T-cell (primary cell): ENCODE measurements around the gene RYR2. TPM values are rescaled to one million over a fixed set of nuclear protein-coding genes. Genes with fewer than 3 reads are reported as not detected.
"Not testable (repeated sequence)": the region's sequence is repeated elsewhere in the genome, so short reads cannot be mapped to it uniquely, and the experiment has no call there.

Experiments
- ATAC-seq, 4 experiments: fragments of 200-7000 bp in 3 of 4; fragments of 150-1000 bp in 1 of 4; cut with Tn5 transposase; replicated peaks in 1 of 4; 1 replicate in 3 of 4; 2 replicates in 1 of 4; pipeline ENCODE4 v1.10.0; 2021; ENCODE audit warnings: moderate library complexity in 3 of 4, mild to moderate bottlenecking in 2 of 4, moderate number of reproducible peaks in 1 of 4
- CTCF ChIA-PET, 2 donors: fragments of 300-600 bp; sonication (Branson Sonifier 250); formaldehyde crosslinking; loops; one replicate each; lab custom pipeline; 2022; ENCODE audit warnings: antibody characterized with exemption in 2 of 2; lab: Charles Lee
- POLR2A ChIA-PET, 2 donors: fragments of 300-600 bp; sonication (Branson Sonifier 250); formaldehyde crosslinking; loops; one replicate each; lab custom pipeline; 2022; ENCODE audit warnings: antibody characterized with exemption in 2 of 2; lab: Charles Lee
- DNase-seq, 35 experiments: peaks; one replicate each; pipeline versions ENCODE4 v3.0.0 to v3.0.0-alpha.2; 2013 to 2023
- H3K27ac ChIP-seq: one replicate; pipeline ENCODE4 v1.5.1; 2013; ENCODE audit warnings: low read length
- H3K27me3 ChIP-seq, 2 experiments: replicated peaks in 1 of 2; 1 replicate in 1 of 2; 2 replicates in 1 of 2; pipeline versions ENCODE4 v1.6.1 to v1.7.0; 2013; ENCODE audit warnings: low read length in 1 of 2, mixed read lengths in 1 of 2; ENCODE audit not compliant: control insufficient read depth in 2 of 2, insufficient read depth in 2 of 2; ENCODE audit errors: extremely low read depth in 1 of 2
- H3K36me3 ChIP-seq, 2 donors: 1 replicate in 1 of 2; 2 replicates in 1 of 2; pipeline versions ENCODE4 v1.6.1 to v1.7.0; 2013; ENCODE audit warnings: low read length in 1 of 2; ENCODE audit not compliant: control insufficient read depth in 2 of 2, insufficient read depth in 1 of 2; ENCODE audit errors: extremely low read depth in 1 of 2
- H3K4me1 ChIP-seq, 2 experiments: 1 replicate in 1 of 2; 2 replicates in 1 of 2; pipeline versions ENCODE4 v1.6.1 to v1.7.0; 2013; ENCODE audit warnings: low read length in 2 of 2, mixed read lengths in 1 of 2; ENCODE audit not compliant: insufficient read depth in 2 of 2, control insufficient read depth in 1 of 2; ENCODE audit errors: extremely low read depth in 1 of 2
- H3K4me3 ChIP-seq, 2 donors: 1 replicate in 1 of 2; 2 replicates in 1 of 2; pipeline versions ENCODE4 v1.5.1 to v1.7.0; 2013; ENCODE audit warnings: mild to moderate bottlenecking in 2 of 2, low read length in 1 of 2, moderate library complexity in 1 of 2; ENCODE audit not compliant: control insufficient read depth in 1 of 2; ENCODE audit errors: extremely low read depth in 1 of 2
- H3K9me3 ChIP-seq: 2 replicates; pipeline ENCODE4 v1.7.0; 2013
- H3K27ac Mint-ChIP-seq, 2 donors: one replicate each; pipeline ENCODE4 v1.8.0; 2020 to 2021; ENCODE audit warnings: mild to moderate bottlenecking in 2 of 2, mixed read lengths in 2 of 2
- H3K27me3 Mint-ChIP-seq, 2 donors: one replicate each; pipeline ENCODE4 v1.8.0; 2021 to 2022; ENCODE audit warnings: mixed read lengths in 2 of 2
- H3K36me3 Mint-ChIP-seq: one replicate; pipeline ENCODE4 v1.8.0; 2021; ENCODE audit warnings: mixed read lengths
- H3K4me1 Mint-ChIP-seq, 3 donors: one replicate each; pipeline ENCODE4 v1.8.0; 2020 to 2022; ENCODE audit warnings: mixed read lengths in 3 of 3, mild to moderate bottlenecking in 1 of 3
- H3K4me3 Mint-ChIP-seq, 3 donors: one replicate each; pipeline ENCODE4 v1.8.0; 2020 to 2022; ENCODE audit warnings: mild to moderate bottlenecking in 3 of 3, mixed read lengths in 3 of 3, moderate library complexity in 3 of 3
- H3K9me3 Mint-ChIP-seq, 3 donors: one replicate each; pipeline ENCODE4 v1.8.0; 2020 to 2022; ENCODE audit warnings: mixed read lengths in 3 of 3
- WGBS: methylation state at CpG from one replicate; pipeline ENCODE4 v1.1.5; 2013; ENCODE audit warnings: missing lambda C conversion rate; ENCODE audit not compliant: insufficient coverage; 5-methylcytosine and 5-hydroxymethylcytosine counted together
- total RNA-seq, 35 experiments: library from RNA in 6 of 35; stranded (reverse) in 6 of 35; fragments of 120-200 nt in 1 of 35; gene quantifications; one replicate each; pipeline versions ENCODE4 v1.2.1 to v1.2.4 and lab custom pipeline; 2013 to 2026

The RYR2 gene
- total RNA-seq, 5 donors from 2014 or later (not counting 1 experiment from before 2014, with no cell fraction given): 0.07 to 0.33 (median 0.18) TPM; not detected in 1

DNA sequence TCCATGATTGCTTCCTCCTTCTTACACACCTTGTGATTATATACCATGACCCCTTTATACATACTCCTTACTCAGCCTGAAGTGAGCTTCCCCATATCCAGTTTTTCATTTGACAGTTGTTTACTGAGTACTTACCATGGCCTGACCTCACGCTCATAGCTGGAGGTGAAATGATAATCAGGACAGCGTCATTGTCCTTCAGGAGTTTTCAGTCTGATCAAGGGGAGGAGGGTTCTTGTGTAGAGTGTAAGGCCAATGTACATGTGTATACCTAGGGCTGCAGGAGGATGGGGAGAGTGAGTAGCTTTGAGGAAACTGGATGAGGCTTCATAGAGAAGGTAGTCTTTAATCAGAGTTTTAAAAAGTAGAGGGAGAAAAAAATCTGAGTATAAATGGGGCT lies 325.8 kb downstream of the RYR2 start:
- no peak overlapping the region for H3K27ac ChIP-seq
- H3K9me3 ChIP-seq: no peaks in the 10 kb centered on the region
- Mint-ChIP-seq H3K4me3 (no peak overlapping the region), H3K9me3 (no peaks in the 10 kb centered on the region), H3K4me1 (no peaks in the 10 kb centered on the region), H3K36me3 (no peaks in the 10 kb centered on the region), H3K27me3 (no peaks in the 10 kb centered on the region), H3K27ac (no peak overlapping the region)
- H3K4me1 ChIP-seq: no peaks in the 10 kb centered on the region
- DNase-seq (no peak), ATAC-seq (no peak)
- peaks cover 2 to 3% of the 10 kb centered on the region in 2 experiments for H3K27me3 ChIP-seq
- ChIA-PET CTCF (no interaction called here), POLR2A (no interaction called here)
- H3K4me3 ChIP-seq: no peak overlapping the region
- H3K36me3 ChIP-seq: no peaks in the 10 kb centered on the region
- WGBS: 92% methylated on average over 2 of the region's 2 CpGs

DNA sequence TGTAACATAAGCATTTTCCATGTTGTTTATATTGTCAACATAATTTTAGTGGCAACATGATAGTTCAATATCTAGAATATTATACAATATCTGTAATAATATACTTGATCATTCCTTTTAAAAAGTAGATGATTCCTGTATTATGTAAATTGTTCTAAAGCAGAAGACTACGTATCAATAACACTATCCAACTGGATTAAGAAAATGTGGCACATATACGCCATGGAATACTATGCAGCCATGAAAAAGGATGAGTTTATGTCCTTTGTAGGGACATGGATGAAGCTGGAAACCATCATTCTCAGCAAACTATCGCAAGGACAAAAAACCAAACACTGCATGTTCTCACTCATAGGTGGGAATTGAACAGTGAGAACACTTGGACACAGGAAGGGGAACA lies 329.5 kb downstream of the RYR2 start:
- DNase-seq, H3K36me3 Mint-ChIP-seq, ATAC-seq, H3K36me3 ChIP-seq, H3K4me1 Mint-ChIP-seq, H3K4me3 Mint-ChIP-seq, POLR2A ChIA-PET, H3K9me3 ChIP-seq, H3K27me3 Mint-ChIP-seq, H3K4me1 ChIP-seq, H3K4me3 ChIP-seq, H3K9me3 Mint-ChIP-seq, H3K27ac Mint-ChIP-seq, H3K27ac ChIP-seq, CTCF ChIA-PET, H3K27me3 ChIP-seq: not testable (repeated sequence)
- no CpG with 5 or more reads among the region's 3 CpGs for WGBS

DNA sequence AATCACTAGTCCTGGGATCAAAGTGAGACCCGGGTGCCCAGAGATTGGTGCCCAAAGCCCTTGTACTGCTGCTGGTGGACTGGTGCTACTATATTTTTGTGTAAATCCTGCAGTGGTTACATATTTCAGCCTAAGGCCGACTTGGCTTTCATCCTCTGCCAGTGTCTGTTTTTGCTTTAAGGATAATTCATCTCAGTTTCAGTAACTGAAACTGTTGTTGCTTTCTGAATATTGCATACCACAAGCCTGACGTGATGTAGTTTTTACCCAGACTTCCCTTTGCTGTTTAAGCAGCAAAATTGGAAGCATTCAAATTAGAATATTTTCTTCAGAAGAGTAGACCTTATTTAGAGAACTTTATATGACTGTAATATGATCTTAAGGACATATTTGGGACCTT lies 341.8 kb downstream of the RYR2 start:
- no peak for DNase-seq
- ChIA-PET POLR2A (no interaction called here), CTCF (no interaction called here)
- Histone ChIP-seq H3K27me3 (no peaks in the 10 kb centered on the region), H3K4me1 (no peaks in the 10 kb centered on the region), H3K9me3 (no peaks in the 10 kb centered on the region), H3K4me3 (no peak overlapping the region), H3K27ac (no peak overlapping the region), H3K36me3 (no peaks in the 10 kb centered on the region)
- 83% methylated on average over 1 of the region's 3 CpGs for WGBS
- no peak overlapping the region for H3K4me3 Mint-ChIP-seq
- H3K4me1 Mint-ChIP-seq: no peaks in the 10 kb centered on the region
- no peaks in the 10 kb centered on the region for H3K9me3 Mint-ChIP-seq
- peaks cover 3% of the 10 kb centered on the region in 2 donors for H3K27me3 Mint-ChIP-seq
- no peak for ATAC-seq
- no peaks in the 10 kb centered on the region for H3K36me3 Mint-ChIP-seq
- H3K27ac Mint-ChIP-seq: no peak overlapping the region

DNA sequence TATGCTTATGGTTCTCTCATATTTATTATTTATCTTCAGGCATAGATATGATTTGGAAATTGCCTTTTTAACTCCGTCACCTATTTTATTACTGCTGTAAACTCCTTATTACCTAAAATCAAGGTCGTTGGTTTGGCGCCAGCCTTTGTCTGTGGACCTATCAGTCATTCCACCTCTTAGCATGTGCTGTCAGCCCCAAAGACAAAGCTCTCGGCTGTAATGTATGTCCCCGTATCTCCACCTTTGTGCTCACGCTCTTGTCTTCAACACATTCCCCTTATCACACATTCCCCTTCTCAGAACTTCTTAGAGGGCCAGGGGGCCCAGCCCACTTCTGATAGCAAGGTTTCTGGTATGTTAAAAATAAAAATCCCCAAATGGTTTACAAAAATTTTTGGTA lies 342.2 kb downstream of the RYR2 start:
- Histone ChIP-seq H3K4me1 (no peaks in the 10 kb centered on the region), H3K36me3 (no peaks in the 10 kb centered on the region), H3K27me3 (no peaks in the 10 kb centered on the region), H3K4me3 (no peak overlapping the region), H3K9me3 (no peaks in the 10 kb centered on the region), H3K27ac (no peak overlapping the region)
- 79% methylated on average over 3 of the region's 6 CpGs for WGBS
- ATAC-seq: no peak
- Mint-ChIP-seq H3K27ac (no peak overlapping the region), H3K4me3 (no peak overlapping the region), H3K27me3 (peaks cover 3 to 6% of the 10 kb centered on the region in 2 donors), H3K4me1 (no peaks in the 10 kb centered on the region), H3K9me3 (no peaks in the 10 kb centered on the region), H3K36me3 (no peaks in the 10 kb centered on the region)
- ChIA-PET POLR2A (no interaction called here), CTCF (no interaction called here)
- DNase-seq: no peak

DNA sequence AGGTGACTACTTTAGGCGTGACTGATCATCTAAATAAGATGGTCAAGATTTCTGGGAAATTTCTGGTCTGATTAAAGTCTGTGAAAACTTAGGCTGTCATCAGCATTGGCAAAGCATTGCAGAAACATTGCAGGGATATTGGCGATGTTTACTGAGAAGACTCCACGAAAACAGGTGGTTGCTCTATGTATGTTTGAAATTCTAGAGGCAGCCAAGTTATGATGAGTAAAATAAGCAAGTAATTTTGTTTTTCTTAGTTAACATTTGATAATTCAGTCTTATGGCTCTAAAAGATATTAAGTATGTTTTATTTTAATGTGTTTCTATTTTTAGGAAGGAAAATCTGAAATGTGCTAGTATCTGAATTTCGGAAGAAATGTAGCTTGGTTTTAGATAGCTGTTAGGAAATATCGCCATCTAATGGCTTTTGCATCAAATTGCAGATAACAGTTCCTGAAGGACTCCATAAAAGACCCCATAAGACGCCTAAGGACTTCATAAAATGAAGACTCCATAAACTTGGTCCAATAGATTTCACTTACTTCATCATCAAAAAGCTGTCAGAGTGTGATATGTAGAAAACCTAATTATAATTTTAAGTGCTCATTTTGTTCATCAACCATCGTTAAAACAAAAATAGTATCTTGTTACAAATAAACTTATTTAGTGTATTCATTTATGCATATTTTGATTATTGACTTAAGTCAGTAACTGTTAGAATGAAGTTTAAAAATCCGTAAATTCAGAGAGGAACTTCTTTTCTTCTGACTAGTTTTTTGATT lies 344.6 kb downstream of the RYR2 start:
- H3K27ac Mint-ChIP-seq: no peak overlapping the region
- no peaks in the 10 kb centered on the region for H3K36me3 Mint-ChIP-seq
- H3K4me3 Mint-ChIP-seq: no peak overlapping the region
- ATAC-seq (no peak), DNase-seq (peak in 1 of 35 experiments; percentile 17)
- ChIA-PET POLR2A (interaction anchor here in 1 of 2 donors (0.5 kb wide), 1 partner anchor 25 kb away, joined by 4 read pairs; no protein-coding TSS in a partner anchor), CTCF (interaction anchor here in 1 of 2 donors (1.2 kb wide), 2 partner anchors 25 to 627 kb away, joined by 3 to 7 read pairs; no protein-coding TSS in a partner anchor)
- 94% methylated on average over 3 of the region's 8 CpGs for whole genome bisulfite sequencing
- no peaks in the 10 kb centered on the region for H3K36me3 ChIP-seq
- no peaks in the 10 kb centered on the region for H3K9me3 Mint-ChIP-seq
- no peaks in the 10 kb centered on the region for H3K4me1 Mint-ChIP-seq
- H3K9me3 ChIP-seq: no peaks in the 10 kb centered on the region
- no peaks in the 10 kb centered on the region for H3K4me1 ChIP-seq
- H3K4me3 ChIP-seq: no peak overlapping the region
- H3K27ac ChIP-seq: no peak overlapping the region
- no peaks in the 10 kb centered on the region for H3K27me3 ChIP-seq
- peaks cover 6 to 9% of the 10 kb centered on the region in 2 donors for H3K27me3 Mint-ChIP-seq

DNA sequence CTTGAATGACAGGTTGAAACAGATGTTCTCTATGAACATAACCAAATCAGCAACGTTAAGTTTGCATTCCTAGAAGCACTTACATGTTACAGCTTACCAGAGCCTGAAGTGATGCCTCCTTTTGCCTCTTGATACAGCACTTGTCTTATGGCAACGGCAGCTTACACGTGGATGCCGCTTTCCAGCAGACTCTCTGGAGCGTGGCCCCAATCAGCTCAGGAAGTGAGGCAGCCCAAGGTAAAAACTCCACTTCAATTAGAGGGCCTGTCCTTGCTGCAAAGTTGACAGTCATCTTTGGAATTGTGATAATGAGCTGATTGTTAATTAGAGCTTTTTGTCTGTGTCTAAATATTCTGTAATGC lies 345.1 kb downstream of the RYR2 start:
- Histone ChIP-seq H3K27ac (no peak overlapping the region), H3K9me3 (no peaks in the 10 kb centered on the region), H3K27me3 (no peaks in the 10 kb centered on the region), H3K4me1 (no peaks in the 10 kb centered on the region), H3K4me3 (no peak overlapping the region), H3K36me3 (no peaks in the 10 kb centered on the region)
- peaks cover 6 to 9% of the 10 kb centered on the region in 2 donors for H3K27me3 Mint-ChIP-seq
- WGBS: 92% methylated on average over 4 of the region's 5 CpGs
- no peaks in the 10 kb centered on the region for H3K36me3 Mint-ChIP-seq
- DNase-seq: no peak
- ATAC-seq: no peak
- no peak overlapping the region for H3K27ac Mint-ChIP-seq
- H3K9me3 Mint-ChIP-seq: no peaks in the 10 kb centered on the region
- ChIA-PET CTCF (interaction anchor here in 1 of 2 donors (1.2 kb wide), 2 partner anchors 24 to 628 kb away, joined by 3 to 7 read pairs; no protein-coding TSS in a partner anchor), POLR2A (interaction anchor here in 1 of 2 donors (0.5 kb wide), 1 partner anchor 25 kb away, joined by 4 read pairs; no protein-coding TSS in a partner anchor)
- no peaks in the 10 kb centered on the region for H3K4me1 Mint-ChIP-seq
- H3K4me3 Mint-ChIP-seq: no peak overlapping the region
